Endometrial microvascular endothelial cells (primary cell): Measurements from ENCODE around the gene RELN. TPM values are rescaled to one million over a fixed set of nuclear protein-coding genes. Genes with fewer than 3 reads are reported as not detected.

Experiments
- in situ Hi-C: cut with HindIII; loops from 2 replicates; pipeline ENCODE4 v1.10.0; 2017; ENCODE audit warnings: low sequenced_read_pairs, low pct_unique_long_range_greater_than_20kb; ENCODE audit errors: inconsistent ontology term
- total RNA-seq: library from RNA; depleted of rRNA; stranded (reverse); fragments of >200 nt; gene quantifications from one replicate; pipeline ENCODE4 v1.2.3, GENCODE V29; 2015; ENCODE audit errors: inconsistent ontology term

RELN gene
- total RNA-seq, 1 donor from 2014 or later, result 1.2 TPM

DNA sequence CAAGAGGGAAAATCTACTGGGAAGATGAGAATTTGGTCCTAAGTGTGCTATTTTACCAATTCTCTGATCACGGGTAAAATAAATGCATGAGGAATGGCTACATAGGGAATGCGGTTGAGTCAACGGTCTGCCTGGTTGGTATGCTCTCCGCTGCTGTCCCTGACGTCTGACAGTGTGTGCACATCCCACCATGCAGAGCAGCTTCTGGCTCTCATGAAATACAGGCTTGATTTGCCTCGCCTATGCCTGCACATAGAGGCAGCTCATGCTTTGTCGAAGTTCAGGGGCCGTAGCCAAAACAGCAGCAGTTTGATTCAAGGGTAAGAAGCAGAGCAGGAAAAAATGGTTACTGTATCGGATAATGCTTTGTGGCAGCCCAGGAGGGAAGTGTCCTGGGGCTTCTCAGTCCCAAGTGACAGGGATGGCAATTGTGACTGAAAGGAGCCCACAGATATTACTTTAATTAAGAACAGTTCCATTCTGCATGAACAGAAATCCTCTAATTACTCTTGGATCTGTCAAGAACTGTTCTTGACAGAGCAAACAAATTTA lies 275.0 kb downstream of the RELN start:
- in situ Hi-C loops, result no loop called here

GRCh38 chr7:103712991-103713778 lies 276.3 kb downstream of the RELN start:
- in situ Hi-C loops, result no loop called here

DNA sequence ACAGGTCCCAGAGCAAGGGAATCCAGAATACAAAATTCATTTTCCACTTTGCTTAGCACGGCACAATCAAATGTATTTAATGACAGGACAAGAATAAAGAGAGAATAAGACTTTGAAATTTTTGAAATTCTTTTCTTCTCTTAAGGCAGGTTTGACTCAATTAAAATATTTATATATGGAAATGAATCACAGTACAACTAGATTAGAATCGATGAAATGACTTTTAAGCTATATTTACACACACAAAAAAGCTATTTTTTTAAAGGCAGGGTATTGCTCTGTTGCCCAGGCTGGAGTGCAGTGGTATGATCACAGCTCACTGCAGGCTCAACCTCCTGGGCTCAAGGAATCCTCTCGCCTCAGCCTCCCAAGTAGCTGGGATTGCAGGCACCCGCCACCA lies 278.0 kb downstream of the RELN start:
- in situ Hi-C loops, result no loop called here

GRCh38 chr7:103710247-103710646 lies 279.2 kb downstream of the RELN start:
- in situ Hi-C loops, result no loop called here

DNA sequence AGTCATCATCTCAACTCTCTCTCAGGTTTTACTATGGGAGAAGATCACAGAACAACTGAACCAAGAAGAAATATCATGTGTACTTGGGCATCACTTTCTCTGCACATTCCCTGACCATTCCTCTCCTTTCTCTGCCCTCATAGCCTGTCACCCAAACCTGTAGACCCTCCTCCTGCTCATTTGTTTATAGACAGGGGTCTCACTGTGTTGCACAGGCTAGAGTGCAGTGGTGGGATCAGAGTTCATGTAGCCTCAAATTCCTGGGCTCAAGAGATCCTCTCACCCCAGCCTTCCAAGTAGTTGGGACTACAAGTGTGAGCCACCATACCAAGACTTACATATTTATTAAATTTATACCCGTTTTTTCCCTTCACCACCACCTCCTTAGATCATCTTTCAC lies 282.7 kb downstream of the RELN start:
- in situ Hi-C loops, result no loop called here

GRCh38 chr7:103705542-103705941 lies 283.9 kb downstream of the RELN start:
- in situ Hi-C loops, result no loop called here

DNA sequence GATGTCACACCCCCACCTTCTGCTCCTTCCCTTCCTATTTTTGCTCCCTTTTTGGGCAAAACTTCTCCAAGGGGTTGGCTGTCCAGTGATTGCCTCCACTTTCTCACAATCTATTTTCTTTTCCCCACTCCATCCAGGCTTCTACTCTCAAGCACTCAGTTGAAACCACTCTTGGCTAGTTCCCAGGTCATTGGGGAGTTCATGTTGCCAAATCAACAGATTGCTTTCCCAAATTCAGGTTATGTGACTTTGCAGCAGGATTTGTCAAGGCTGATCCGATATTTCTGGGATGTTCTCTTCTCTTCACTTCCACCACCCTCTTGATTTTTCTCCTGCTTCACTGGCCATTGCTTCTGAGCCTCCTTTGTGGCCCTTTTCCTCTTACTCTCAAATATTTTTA lies 284.8 kb downstream of the RELN start:
- in situ Hi-C loops, result no loop called here

- in situ Hi-C loops, result no loop called here
Measured at GRCh38 chr7:103702982-103703381, 286.5 kb downstream of the RELN start.

DNA sequence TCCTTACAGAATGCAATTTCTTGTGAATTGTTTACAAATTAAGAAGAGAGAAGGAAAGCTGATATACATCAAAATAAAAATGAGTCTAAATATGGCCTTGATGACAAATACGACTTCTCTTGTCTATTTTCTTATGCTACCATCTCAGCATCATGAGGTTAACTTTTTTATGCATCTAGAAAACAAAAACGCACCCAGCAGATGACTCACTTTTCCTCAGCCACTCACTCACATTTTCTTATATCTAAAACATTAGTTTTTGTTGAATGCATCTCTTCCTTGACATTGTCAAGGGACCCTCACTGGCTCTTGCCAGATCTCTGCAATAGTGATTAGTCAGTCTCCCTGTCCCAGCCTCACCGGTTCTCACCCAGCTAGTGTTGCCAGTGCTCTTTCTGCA lies 287.0 kb downstream of the RELN start:
- in situ Hi-C loops, result no loop called here

- in situ Hi-C loops, result no loop called here
Measured at GRCh38 chr7:103699032-103699431, 290.4 kb downstream of the RELN start.

DNA sequence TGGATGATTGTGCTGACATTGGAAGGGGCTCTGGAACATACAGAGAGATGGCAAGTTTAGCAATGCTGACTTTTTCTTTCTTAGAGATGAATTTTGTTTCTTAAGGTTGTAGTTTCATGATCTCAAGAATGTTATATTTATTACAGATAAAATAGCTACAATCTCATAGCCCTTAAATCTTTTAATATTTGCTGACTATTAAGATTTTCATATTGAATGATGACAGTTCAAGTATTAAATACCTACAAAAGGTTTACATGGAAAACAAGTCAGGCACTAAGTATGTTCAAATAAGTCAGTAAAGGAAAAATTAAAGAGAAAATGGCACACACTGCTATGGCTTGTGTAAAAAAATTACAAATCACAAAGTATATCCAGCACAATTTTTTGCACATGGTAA lies 291.4 kb downstream of the RELN start:
- in situ Hi-C loops, result no loop called here

DNA sequence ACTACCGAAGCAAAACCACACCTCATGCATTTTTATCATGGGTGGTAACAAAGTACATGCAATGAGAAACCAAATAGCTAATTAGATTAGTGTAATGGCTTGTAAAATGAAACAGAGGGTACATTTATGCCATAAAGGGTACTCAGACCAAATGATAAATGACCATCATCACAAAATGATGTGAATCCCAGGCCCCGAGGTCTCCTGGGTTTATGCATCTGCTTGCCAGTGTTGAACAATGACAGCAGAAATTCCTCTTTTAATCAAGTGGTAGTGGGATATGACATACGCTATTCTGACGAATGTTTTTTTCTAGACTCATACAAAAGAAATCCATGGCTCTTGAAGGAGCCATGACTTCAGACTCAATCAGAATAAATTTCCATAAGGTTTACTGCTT lies 293.9 kb downstream of the RELN start:
- in situ Hi-C loops, result no loop called here

DNA sequence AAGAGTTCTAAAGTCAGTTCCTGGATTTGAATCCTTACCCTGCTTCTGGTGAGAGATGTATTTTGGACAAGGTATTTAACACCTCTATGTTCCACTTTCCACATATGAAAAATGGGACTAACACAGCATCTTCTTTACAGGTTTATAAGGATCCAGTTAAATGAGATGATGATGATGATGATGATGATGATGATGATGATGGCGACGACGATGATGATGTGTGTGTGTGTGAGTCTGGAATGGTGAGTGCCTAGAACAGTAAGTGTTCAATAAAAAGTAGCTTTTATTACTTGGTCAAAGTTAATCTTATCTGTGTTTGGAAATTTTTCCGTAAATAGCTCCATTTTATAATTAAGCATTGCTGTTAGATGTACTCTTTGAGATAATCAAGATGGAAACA lies 295.2 kb downstream of the RELN start:
- in situ Hi-C loops, result no loop called here

DNA sequence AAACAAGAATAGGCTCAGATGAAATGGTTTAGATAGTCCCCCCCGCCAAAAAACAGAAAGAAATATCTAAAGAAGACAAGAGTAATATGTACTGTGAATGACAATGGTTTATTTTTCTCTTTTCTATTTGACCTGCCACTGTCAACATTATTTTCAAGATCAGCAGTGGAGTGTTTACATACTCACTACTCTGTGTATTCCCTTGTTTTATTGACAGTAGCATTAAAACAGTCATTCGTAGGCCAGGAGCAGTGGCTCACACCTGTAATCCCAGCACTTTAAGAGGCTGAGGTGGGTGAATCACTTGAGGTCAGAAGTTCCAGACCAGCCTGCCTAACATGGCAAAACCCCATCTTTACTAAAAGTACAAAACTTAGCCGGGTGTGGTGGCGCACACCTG lies 298.2 kb downstream of the RELN start:
- in situ Hi-C loops, result no loop called here

- in situ Hi-C loops, result no loop called here
Measured at GRCh38 chr7:103690242-103690974, 299.1 kb downstream of the RELN start.

DNA sequence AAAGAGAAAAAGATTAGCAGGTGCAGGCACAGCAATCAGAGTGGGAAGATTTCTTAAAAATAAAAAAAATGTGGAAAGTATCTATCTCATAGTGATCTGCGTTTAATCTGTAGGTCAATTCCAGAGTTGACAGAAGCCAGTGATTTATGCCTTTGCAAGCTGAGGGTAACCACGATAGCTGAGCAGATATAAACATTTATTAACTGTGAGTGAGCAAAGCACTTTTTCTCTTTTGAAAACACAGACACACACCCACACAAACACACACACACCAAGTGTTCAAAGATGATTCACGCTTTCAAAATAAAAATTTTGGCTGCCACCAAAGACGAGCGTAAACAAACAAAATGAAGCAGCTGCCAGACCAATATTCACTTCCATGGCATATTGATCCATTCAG lies 300.2 kb downstream of the RELN start:
- in situ Hi-C loops, result no loop called here

DNA sequence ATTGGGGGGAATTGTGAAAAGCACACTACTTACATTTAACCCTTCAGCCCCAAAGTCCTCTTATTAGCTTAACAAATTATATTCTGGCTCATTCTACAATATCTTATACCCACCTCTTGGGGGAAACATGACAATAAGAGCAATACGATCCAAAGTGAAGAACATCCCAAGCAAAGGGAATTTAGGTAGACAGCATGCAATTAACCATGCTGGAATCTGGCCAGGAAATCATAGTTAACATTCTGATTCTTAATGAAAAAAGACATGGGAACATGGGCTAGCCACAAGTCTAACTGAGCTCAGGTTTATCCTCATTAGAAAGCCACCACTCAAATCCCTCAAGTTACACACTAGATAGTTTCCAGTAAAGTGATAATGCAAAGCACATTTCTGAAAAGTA lies 301.5 kb downstream of the RELN start:
- in situ Hi-C loops, result no loop called here

- in situ Hi-C loops, result no loop called here
Measured at GRCh38 chr7:103687272-103687671, 302.2 kb downstream of the RELN start.

DNA sequence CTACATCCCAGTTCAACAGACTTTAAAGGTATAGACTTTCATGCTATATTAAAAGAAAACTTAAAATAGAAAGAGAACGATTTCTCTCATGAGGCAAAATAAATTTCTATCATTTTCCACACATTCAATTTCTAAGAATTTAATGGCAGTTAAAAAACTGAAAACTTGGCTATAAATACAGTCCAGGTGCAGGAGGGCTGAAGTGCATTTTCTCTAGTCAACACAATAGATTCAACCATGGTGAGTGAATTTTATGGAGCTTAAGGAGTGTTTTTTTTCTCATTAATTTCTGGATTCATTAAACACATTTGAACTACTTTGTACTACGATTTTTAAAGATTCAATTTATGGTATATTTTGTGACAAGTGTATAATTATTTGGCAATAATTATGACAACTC lies 302.7 kb downstream of the RELN start:
- in situ Hi-C loops, result no loop called here

DNA sequence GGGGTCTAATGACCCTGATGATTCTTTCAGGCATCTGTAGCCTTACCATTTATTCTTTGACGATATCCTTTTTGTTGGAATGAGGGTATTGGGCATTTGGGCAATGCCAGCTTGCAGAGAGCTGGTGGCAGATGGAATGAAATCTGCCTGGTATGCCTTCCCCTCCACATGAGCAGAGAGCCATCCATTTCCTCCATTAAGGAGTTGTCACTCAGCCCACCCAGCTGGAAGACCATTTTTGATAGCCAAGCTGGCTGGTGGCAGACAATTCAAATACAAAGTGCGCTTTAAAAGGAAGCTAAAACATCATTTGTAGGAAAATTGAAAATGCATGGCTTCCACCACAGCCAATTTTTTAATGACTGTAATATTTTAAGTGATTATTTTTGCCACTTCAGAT lies 303.4 kb downstream of the RELN start:
- in situ Hi-C loops, result no loop called here
